ENCODE measurements around the gene RUNX3. TPM values are rescaled to one million over a fixed set of nuclear protein-coding genes. Genes with fewer than 3 reads are reported as not detected.

The RUNX3 gene
- total and polyA plus RNA-seq, 4 experiments from 2014 or later: 12.5 to 112 (median 78.0) TPM

DNA sequence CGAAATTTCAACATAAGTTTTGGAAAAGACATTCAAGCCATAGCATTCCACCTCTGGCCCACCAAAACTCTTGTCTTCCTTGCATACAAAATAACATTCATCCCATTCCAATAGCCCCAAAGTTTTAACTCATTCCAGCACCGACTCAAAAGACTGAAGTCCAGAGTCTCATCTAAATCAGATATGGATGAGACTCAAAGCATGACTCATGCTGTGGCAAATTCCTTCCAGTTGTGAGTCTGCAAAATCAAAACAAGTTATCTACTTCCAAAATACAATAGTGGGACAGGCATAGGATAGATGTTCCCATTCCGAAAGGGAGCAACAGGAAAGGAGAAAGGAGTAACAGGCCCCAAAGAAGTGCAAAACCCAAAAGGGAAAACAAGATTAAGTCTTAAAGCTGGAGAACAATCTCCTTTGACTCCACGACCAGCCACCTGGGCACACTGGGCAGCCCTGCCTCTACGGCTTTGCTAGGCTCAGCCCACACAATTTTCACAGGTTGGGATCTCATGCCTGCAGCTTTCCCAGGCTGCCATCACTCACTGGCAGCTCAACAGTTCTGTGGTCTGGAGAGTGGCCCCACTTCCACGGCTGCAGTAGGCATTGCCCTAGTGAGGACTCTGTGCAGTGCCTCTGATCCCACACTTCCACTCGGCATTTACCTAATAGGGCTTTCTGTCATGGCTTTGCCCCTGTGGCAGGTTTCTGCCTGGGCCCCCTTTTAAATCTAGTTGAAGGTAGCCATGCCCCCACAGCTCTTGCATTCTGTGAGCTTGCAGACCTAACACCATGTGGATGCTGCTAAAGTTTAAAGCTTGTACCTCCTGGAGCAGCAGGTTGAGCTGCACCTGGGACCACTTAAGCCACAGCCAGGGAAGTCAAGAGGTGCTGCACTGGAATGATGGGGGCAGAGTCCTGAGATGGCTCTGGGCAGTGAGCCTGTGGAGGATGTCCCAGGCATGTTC, 51.0 kb downstream of the RUNX3 start:
- H3K4me3 ChIP-seq (ENCODE audit: low read length in 2 of 2): no peak overlapping the region
- no peaks in the 10 kb centered on the region for H3K4me1 Mint-ChIP-seq
- intact Hi-C loops (cut with micrococcal nuclease): no loop called here
- no peak overlapping the region for H3K27ac ChIP-seq (ENCODE audit: low read depth, low read length)
- H3K4me1 ChIP-seq (ENCODE audit: insufficient read depth, low read length): no peaks in the 10 kb centered on the region
- no peak for DNase-seq
- POLR2A ChIA-PET (ENCODE audit: partially characterized antibody): no interaction called here
- peak overlapping the region in 1 of 7 donors; percentile 51 for H3K27ac Mint-ChIP-seq
- peaks cover 0 to 5% of the 10 kb centered on the region in 2 donors for H3K27me3 Mint-ChIP-seq
- no peaks in the 10 kb centered on the region for H3K27me3 ChIP-seq (ENCODE audit: insufficient read depth, low read length)
- no peaks in the 10 kb centered on the region for H3K36me3 ChIP-seq (ENCODE audit: insufficient read depth, low read length)
- peaks cover 3 to 16% (median 11%) of the 10 kb centered on the region in 8 donors for H3K9me3 Mint-ChIP-seq
- no peak overlapping the region for H3K4me3 Mint-ChIP-seq
- CTCF ChIA-PET (ENCODE audit: partially characterized antibody): interaction anchor here (1.1 kb wide), 1 partner anchor 22 kb away, joined by 3 read pairs; no protein-coding TSS in a partner anchor
- H3K36me3 Mint-ChIP-seq: peaks cover 0 to 5% of the 10 kb centered on the region in 2 donors
- no peaks in the 10 kb centered on the region for H3K9me3 ChIP-seq (ENCODE audit: control insufficient read depth in 1 of 2, low read length in 2 of 2)

DNA sequence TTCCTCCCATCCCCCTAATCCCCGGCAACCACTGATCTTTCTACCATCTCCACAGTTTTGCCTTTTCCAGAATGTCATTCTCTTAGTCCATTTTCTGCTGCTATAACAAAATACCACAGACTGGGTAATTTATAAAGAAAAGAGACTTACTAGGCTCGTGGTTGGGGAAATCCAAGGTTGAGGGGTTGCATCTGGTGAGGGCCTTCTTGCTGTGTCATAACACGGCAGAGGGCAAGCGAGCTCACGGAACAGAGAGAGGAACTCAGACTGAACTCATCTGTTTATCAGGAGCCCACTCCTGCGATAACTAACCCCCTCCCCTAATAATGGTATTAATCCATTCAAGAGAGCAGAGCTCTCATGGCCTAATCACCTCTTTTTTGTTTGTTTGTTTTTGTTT, 52.0 kb downstream of the RUNX3 start:
- intact Hi-C loops (cut with micrococcal nuclease): no loop called here
- CTCF ChIA-PET (ENCODE audit: partially characterized antibody): no interaction called here
- no peak overlapping the region for H3K4me3 ChIP-seq (ENCODE audit: low read length in 2 of 2)
- Mint-ChIP-seq H3K9me3 (peaks cover under 1 to 6% (median 2%) of the 10 kb centered on the region in 8 donors), H3K27me3 (peaks cover 0 to 5% of the 10 kb centered on the region in 2 donors), H3K4me1 (no peaks in the 10 kb centered on the region), H3K4me3 (no peak overlapping the region), H3K27ac (no peak overlapping the region), H3K36me3 (peaks cover 0 to 1% of the 10 kb centered on the region in 2 donors)
- DNase-seq: no peak
- no peaks in the 10 kb centered on the region for H3K9me3 ChIP-seq (ENCODE audit: control insufficient read depth in 1 of 2, low read length in 2 of 2)
- no peaks in the 10 kb centered on the region for H3K36me3 ChIP-seq (ENCODE audit: insufficient read depth, low read length)
- no peaks in the 10 kb centered on the region for H3K27me3 ChIP-seq (ENCODE audit: insufficient read depth, low read length)
- no peak overlapping the region for H3K27ac ChIP-seq (ENCODE audit: low read depth, low read length)
- POLR2A ChIA-PET (ENCODE audit: partially characterized antibody): no interaction called here
- no peaks in the 10 kb centered on the region for H3K4me1 ChIP-seq (ENCODE audit: insufficient read depth, low read length)

DNA sequence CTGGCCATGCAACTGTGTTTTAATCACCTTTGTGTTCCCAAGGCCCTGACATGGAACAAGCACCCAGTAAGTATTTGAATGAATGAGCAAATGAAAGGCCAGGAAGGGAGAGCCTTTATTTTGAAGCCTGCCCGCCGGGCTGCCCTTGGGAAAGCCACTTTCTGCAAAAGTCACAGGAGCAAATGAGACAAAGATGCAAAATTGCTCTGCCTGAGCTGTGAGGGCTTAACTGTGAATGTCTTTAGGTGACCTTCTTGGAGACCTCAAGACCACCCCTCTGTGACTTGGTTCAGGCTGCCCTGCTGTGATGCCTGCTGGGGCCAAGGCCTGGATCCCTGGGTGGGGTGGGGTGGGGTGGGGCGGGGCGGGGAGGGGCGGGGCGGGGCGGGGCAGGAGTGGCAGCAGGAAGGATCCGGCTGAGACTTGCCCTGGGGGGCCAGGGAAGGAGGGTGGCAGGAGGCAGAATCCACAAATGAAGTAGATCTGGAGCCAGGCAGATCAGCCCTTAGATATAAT, 54.0 kb downstream of the RUNX3 start:
- CTCF ChIA-PET (ENCODE audit: partially characterized antibody): no interaction called here

GRCh38 chr1:24875257-24875656, 54.8 kb downstream of the RUNX3 start:
- Mint-ChIP-seq H3K27ac (no peak overlapping the region), H3K27me3 (peaks cover 0 to 5% of the 10 kb centered on the region in 2 donors), H3K4me3 (no peak overlapping the region), H3K4me1 (peaks cover 1 to 4% (median 3%) of the 10 kb centered on the region in 4 donors), H3K9me3 (peaks cover 0 to 1% (median 0%) of the 10 kb centered on the region in 8 donors), H3K36me3 (no peaks in the 10 kb centered on the region)
- H3K4me1 ChIP-seq (ENCODE audit: insufficient read depth, low read length): peaks cover 8% of the 10 kb centered on the region
- no peak for DNase-seq
- POLR2A ChIA-PET (ENCODE audit: partially characterized antibody): no interaction called here
- CTCF ChIA-PET (ENCODE audit: partially characterized antibody): no interaction called here
- intact Hi-C loops (cut with micrococcal nuclease): no loop called here
- H3K27ac ChIP-seq (ENCODE audit: low read depth, low read length): no peak overlapping the region
- H3K4me3 ChIP-seq (ENCODE audit: low read length in 2 of 2): no peak overlapping the region
- no peaks in the 10 kb centered on the region for H3K36me3 ChIP-seq (ENCODE audit: insufficient read depth, low read length)
- no peaks in the 10 kb centered on the region for H3K9me3 ChIP-seq (ENCODE audit: control insufficient read depth in 1 of 2, low read length in 2 of 2)
- no peaks in the 10 kb centered on the region for H3K27me3 ChIP-seq (ENCODE audit: insufficient read depth, low read length)

More for the DNA sequence above, 54.0 kb downstream of the RUNX3 start:
- Mint-ChIP-seq H3K27me3 (peaks cover 0 to 5% of the 10 kb centered on the region in 2 donors), H3K9me3 (no peaks in the 10 kb centered on the region), H3K27ac (peak overlapping the region in 2 of 7 donors; percentile 24 to 69), H3K4me3 (no peak overlapping the region), H3K36me3 (no peaks in the 10 kb centered on the region), H3K4me1 (peaks cover 0 to 2% (median 2%) of the 10 kb centered on the region in 4 donors)
- no peak overlapping the region for H3K27ac ChIP-seq (ENCODE audit: low read depth, low read length)
- intact Hi-C loops (cut with micrococcal nuclease): no loop called here
- no peak for DNase-seq
- no peaks in the 10 kb centered on the region for H3K9me3 ChIP-seq (ENCODE audit: control insufficient read depth in 1 of 2, low read length in 2 of 2)
- POLR2A ChIA-PET (ENCODE audit: partially characterized antibody): no interaction called here
- no peaks in the 10 kb centered on the region for H3K36me3 ChIP-seq (ENCODE audit: insufficient read depth, low read length)
- H3K27me3 ChIP-seq (ENCODE audit: insufficient read depth, low read length): no peaks in the 10 kb centered on the region
- no peak overlapping the region for H3K4me3 ChIP-seq (ENCODE audit: low read length in 2 of 2)
- H3K4me1 ChIP-seq (ENCODE audit: insufficient read depth, low read length): peaks cover 3% of the 10 kb centered on the region

DNA sequence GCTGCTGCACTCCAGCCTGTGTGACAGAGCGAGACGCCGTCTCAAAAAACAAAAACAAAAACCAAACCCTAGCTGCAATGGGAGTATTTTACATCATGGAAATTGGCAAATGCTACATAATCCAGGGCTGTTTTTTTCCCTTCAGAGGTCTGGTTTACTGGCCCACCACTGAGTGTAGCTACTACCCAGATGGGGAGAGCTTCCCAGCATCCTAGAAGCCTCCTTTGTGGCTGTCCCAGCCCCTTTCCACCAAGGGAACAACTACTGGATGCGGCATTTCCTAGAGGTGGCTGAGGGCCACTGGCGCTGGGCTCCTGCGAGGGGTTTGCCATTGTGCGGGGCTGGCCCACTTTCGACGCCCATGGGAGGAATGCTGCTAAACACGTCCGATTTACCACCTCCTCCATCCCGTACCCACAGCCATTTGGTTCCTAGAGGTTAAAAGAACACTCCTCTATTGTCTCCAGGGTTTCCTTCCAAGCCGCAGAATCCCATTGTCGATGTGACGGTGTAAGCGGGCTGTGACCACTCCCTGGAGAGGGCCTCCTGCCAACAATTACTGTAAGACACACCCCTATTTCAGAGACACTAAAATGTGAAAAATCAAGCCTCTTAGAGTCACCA, 55.4 kb downstream of the RUNX3 start:
- peaks cover 8% of the 10 kb centered on the region for H3K4me1 ChIP-seq (ENCODE audit: insufficient read depth, low read length)
- Mint-ChIP-seq H3K36me3 (no peaks in the 10 kb centered on the region), H3K9me3 (peaks cover 0 to 1% (median 0%) of the 10 kb centered on the region in 8 donors), H3K4me1 (peaks cover 1 to 4% (median 3%) of the 10 kb centered on the region in 4 donors), H3K27me3 (peaks cover 0 to 4% of the 10 kb centered on the region in 2 donors), H3K27ac (no peak overlapping the region), H3K4me3 (no peak overlapping the region)
- CTCF ChIA-PET (ENCODE audit: partially characterized antibody): interaction anchor here (1.8 kb wide), 1 partner anchor 44 kb away, joined by 4 read pairs; no protein-coding TSS in a partner anchor
- no peak overlapping the region for H3K27ac ChIP-seq (ENCODE audit: low read depth, low read length)
- H3K36me3 ChIP-seq (ENCODE audit: insufficient read depth, low read length): no peaks in the 10 kb centered on the region
- H3K27me3 ChIP-seq (ENCODE audit: insufficient read depth, low read length): no peaks in the 10 kb centered on the region
- no peak overlapping the region for H3K4me3 ChIP-seq (ENCODE audit: low read length in 2 of 2)
- DNase-seq: no peak
- intact Hi-C loops (cut with micrococcal nuclease): no loop called here
- POLR2A ChIA-PET (ENCODE audit: partially characterized antibody): no interaction called here
- no peaks in the 10 kb centered on the region for H3K9me3 ChIP-seq (ENCODE audit: control insufficient read depth in 1 of 2, low read length in 2 of 2)

- no peak for DNase-seq
- no peaks in the 10 kb centered on the region for H3K9me3 ChIP-seq (ENCODE audit: control insufficient read depth in 1 of 2, low read length in 2 of 2)
- ChIA-PET CTCF (ENCODE audit: partially characterized antibody) (interaction anchor here (1.8 kb wide), 1 partner anchor 43 kb away, joined by 4 read pairs; no protein-coding TSS in a partner anchor), POLR2A (ENCODE audit: partially characterized antibody) (no interaction called here)
- intact Hi-C loops (cut with micrococcal nuclease): no loop called here
- Mint-ChIP-seq H3K27me3 (peaks cover 0 to 3% of the 10 kb centered on the region in 2 donors), H3K4me3 (no peak overlapping the region), H3K27ac (no peak overlapping the region), H3K4me1 (peaks cover 1 to 6% (median 4%) of the 10 kb centered on the region in 4 donors), H3K36me3 (no peaks in the 10 kb centered on the region), H3K9me3 (peaks cover 0 to 1% (median 0%) of the 10 kb centered on the region in 8 donors)
- H3K27ac ChIP-seq (ENCODE audit: low read depth, low read length): no peak overlapping the region
- no peaks in the 10 kb centered on the region for H3K27me3 ChIP-seq (ENCODE audit: insufficient read depth, low read length)
- no peak overlapping the region for H3K4me3 ChIP-seq (ENCODE audit: low read length in 2 of 2)
- peaks cover 8% of the 10 kb centered on the region for H3K4me1 ChIP-seq (ENCODE audit: insufficient read depth, low read length)
- no peaks in the 10 kb centered on the region for H3K36me3 ChIP-seq (ENCODE audit: insufficient read depth, low read length)
Observed at GRCh38 chr1:24874056-24874455, 56.0 kb downstream of the RUNX3 start.

GRCh38 chr1:24873148-24873547, 56.9 kb downstream of the RUNX3 start:
- ChIA-PET CTCF (ENCODE audit: partially characterized antibody) (interaction anchor here (1.8 kb wide), 1 partner anchor 43 kb away, joined by 4 read pairs; no protein-coding TSS in a partner anchor), POLR2A (ENCODE audit: partially characterized antibody) (no interaction called here)
- peak overlapping the region in 1 of 7 donors; percentile 14 for H3K27ac Mint-ChIP-seq
- H3K4me1 Mint-ChIP-seq: peaks cover 1 to 13% (median 4%) of the 10 kb centered on the region in 4 donors
- Histone ChIP-seq H3K36me3 (ENCODE audit: insufficient read depth, low read length) (no peaks in the 10 kb centered on the region), H3K27ac (ENCODE audit: low read depth, low read length) (no peak overlapping the region), H3K27me3 (ENCODE audit: insufficient read depth, low read length) (no peaks in the 10 kb centered on the region), H3K9me3 (ENCODE audit: control insufficient read depth in 1 of 2, low read length in 2 of 2) (no peaks in the 10 kb centered on the region), H3K4me1 (ENCODE audit: insufficient read depth, low read length) (peaks cover 8% of the 10 kb centered on the region), H3K4me3 (ENCODE audit: low read length in 2 of 2) (no peak overlapping the region)
- intact Hi-C loops (cut with micrococcal nuclease): no loop called here
- H3K27me3 Mint-ChIP-seq: no peaks in the 10 kb centered on the region
- H3K9me3 Mint-ChIP-seq: peaks cover 0 to 1% (median 0%) of the 10 kb centered on the region in 8 donors
- no peaks in the 10 kb centered on the region for H3K36me3 Mint-ChIP-seq
- no peak for DNase-seq
- no peak overlapping the region for H3K4me3 Mint-ChIP-seq

All from CD4-positive, alpha-beta memory T cell (primary cell).